ENCODE results near the gene FAM222B. TPM values are rescaled to one million over a fixed set of nuclear protein-coding genes. Genes with fewer than 3 reads are reported as not detected.

The FAM222B gene
- total and polyA plus RNA-seq, 2 experiments from 2014 or later: 63.7 to 78.5 TPM

GRCh38 chr17:28881533-28882056, 39.0 kb upstream of the FAM222B start (continued):
- no peak for TF ChIP-seq REST (IDR thresholded peaks at IDR 0.05; ENCODE audit: unreplicated experiment)

- no peak overlapping the region for H2AFZ ChIP-seq
- ATAC-seq (no peak), DNase-seq (ENCODE audit: low spot score) (no peak)
- H3K36me3 Mint-ChIP-seq (ENCODE audit: low read depth): peaks cover 68% of the 10 kb centered on the region
- peaks cover 11% of the 10 kb centered on the region; the same call in 2 of the 3 replicates for H3K9me3 Mint-ChIP-seq
- H3K4me3 Mint-ChIP-seq: no peak overlapping the region
- peaks cover 10% of the 10 kb centered on the region for H3K27me3 Mint-ChIP-seq (ENCODE audit: insufficient read depth, low read depth, poor library complexity)
- TF ChIP-seq ETS1 (IDR thresholded peaks at IDR 0.05) (no peak), JUNB (IDR thresholded peaks at IDR 0.05; ENCODE audit: unreplicated experiment) (no peak)
- no peaks in the 10 kb centered on the region for H3K27me3 ChIP-seq (ENCODE audit: insufficient read depth)
- H3K36me3 ChIP-seq (ENCODE audit: insufficient read depth): no peaks in the 10 kb centered on the region; the same call in 1 of the 2 replicates
- no peak overlapping the region for H3K4me2 ChIP-seq
- H3K27ac ChIP-seq (ENCODE audit: low read depth): no peak overlapping the region
- H3F3A ChIP-seq (replicated peaks; ENCODE audit: low read depth): no peaks in the 10 kb centered on the region
- H3K4me3 ChIP-seq: no peak overlapping the region
- H3K27ac Mint-ChIP-seq: no peak overlapping the region
- H3K79me2 ChIP-seq (replicated peaks; ENCODE audit: insufficient read depth): no peaks in the 10 kb centered on the region
- H3K9me2 ChIP-seq (ENCODE audit: insufficient read depth): no peaks in the 10 kb centered on the region
- H3K4me1 Mint-ChIP-seq: peaks cover 11% of the 10 kb centered on the region
- H4K20me1 ChIP-seq (replicated peaks; ENCODE audit: insufficient read depth): no peaks in the 10 kb centered on the region
- H3K4me1 ChIP-seq (ENCODE audit: insufficient read depth): no peaks in the 10 kb centered on the region
These were observed 38.0 kb upstream of the FAM222B start for GRCh38 chr17:28880572-28880945.

- H3K9me3 Mint-ChIP-seq: peaks cover 11% of the 10 kb centered on the region; the same call in 2 of the 3 replicates
- no peaks in the 10 kb centered on the region for H4K20me1 ChIP-seq (replicated peaks; ENCODE audit: insufficient read depth)
- no peak overlapping the region for H3K4me3 ChIP-seq
- no peak overlapping the region for H3K4me2 ChIP-seq
- H3K27ac ChIP-seq (ENCODE audit: low read depth): no peak overlapping the region
- ATAC-seq (no peak), DNase-seq (ENCODE audit: low spot score) (no peak)
- H2AFZ ChIP-seq: no peak overlapping the region
- H3K36me3 ChIP-seq (ENCODE audit: insufficient read depth): no peaks in the 10 kb centered on the region; the same call in 1 of the 2 replicates
- no peaks in the 10 kb centered on the region for H3K4me1 ChIP-seq (ENCODE audit: insufficient read depth)
- H3F3A ChIP-seq (replicated peaks; ENCODE audit: low read depth): no peaks in the 10 kb centered on the region
- peaks cover 63% of the 10 kb centered on the region for H3K36me3 Mint-ChIP-seq (ENCODE audit: low read depth)
- peaks cover 11% of the 10 kb centered on the region for H3K4me1 Mint-ChIP-seq
- H3K4me3 Mint-ChIP-seq: no peak overlapping the region; the same call in 2 of the 3 replicates
- peaks cover 7% of the 10 kb centered on the region for H3K27me3 Mint-ChIP-seq (ENCODE audit: insufficient read depth, low read depth, poor library complexity)
- no peak overlapping the region for H3K27ac Mint-ChIP-seq
- H3K9me2 ChIP-seq (ENCODE audit: insufficient read depth): no peaks in the 10 kb centered on the region
- H3K27me3 ChIP-seq (ENCODE audit: insufficient read depth): no peaks in the 10 kb centered on the region
- no peaks in the 10 kb centered on the region for H3K79me2 ChIP-seq (replicated peaks; ENCODE audit: insufficient read depth)
- TF ChIP-seq ZNF331 (CRISPR knock-in tag; IDR thresholded peaks at IDR 0.05; ENCODE audit: low read depth) (no peak), POLR2AphosphoS5 (IDR thresholded peaks at IDR 0.05; ENCODE audit: low read depth) (no peak), EZH2 (IDR thresholded peaks at IDR 0.05; ENCODE audit: low read depth, unreplicated experiment) (no peak), CREB1 (CRISPR knock-in tag; IDR thresholded peaks at IDR 0.05; ENCODE audit: low read depth) (no peak), ETS1 (IDR thresholded peaks at IDR 0.05) (no peak), STAT1 (IDR thresholded peaks at IDR 0.05; ENCODE audit: unreplicated experiment) (no peak), ZNF114 (CRISPR knock-in tag; IDR thresholded peaks at IDR 0.05) (no peak), NANOG (IDR thresholded peaks at IDR 0.05; ENCODE audit: borderline replicate concordance) (no peak)
These were observed 37.4 kb upstream of the FAM222B start for GRCh38 chr17:28879886-28880571.
